HL-60 (cell line): ENCODE data around the gene CRPPA.

ENCODE experiments used
- DNase-seq, 2 experiments: peaks; one replicate each; pipeline ENCODE4 v3.0.0-alpha.2; 2010 to 2020; ENCODE audit warnings: low read depth in 1 of 2, low spot score in 1 of 2
- H3K27ac ChIP-seq: fragments of 250-450 bp; sonication (Bioruptor Pico); replicated peaks from 2 replicates; pipeline ENCODE4 v1.5.1; 2020; ENCODE audit warnings: mild to moderate bottlenecking, moderate library complexity
- H3K27me3 ChIP-seq: fragments of 250-450 bp; sonication (Bioruptor Pico); 2 replicates; pipeline ENCODE4 v1.5.1; 2021; ENCODE audit warnings: mild to moderate bottlenecking, moderate library complexity; ENCODE audit not compliant: insufficient read depth, poor library complexity, severe bottlenecking
- H3K4me3 ChIP-seq: replicated peaks from 2 replicates; pipeline ENCODE4 v1.5.1; 2011; ENCODE audit warnings: mild to moderate bottlenecking, control low read depth, low read length; ENCODE audit not compliant: insufficient read depth
- GABPA ChIP-seq: IDR thresholded peaks from 2 replicates; pipeline ENCODE4 v1.6.1; 2012; ENCODE audit warnings: low read depth
- POLR2AphosphoS5 ChIP-seq: IDR thresholded peaks from 2 replicates; pipeline ENCODE4 v1.6.1; 2012; ENCODE audit warnings: low read depth
- REST ChIP-seq: IDR thresholded peaks from 2 replicates; pipeline ENCODE4 v1.6.1; 2012; ENCODE audit warnings: low read depth; ENCODE audit not compliant: insufficient replicate concordance
- SPI1 ChIP-seq: IDR thresholded peaks from 2 replicates; pipeline ENCODE4 v1.6.1; 2012; ENCODE audit warnings: low read depth, mild to moderate bottlenecking, borderline replicate concordance
- TF ChIP-seq, protein P1 (sequence below): IDR thresholded peaks from one replicate; pipeline ENCODE4 v1.5.1; 2011; ENCODE audit warnings: low read length, control low read depth, inconsistent platforms; ENCODE audit not compliant: insufficient read depth

Gene CRPPA

DNA sequence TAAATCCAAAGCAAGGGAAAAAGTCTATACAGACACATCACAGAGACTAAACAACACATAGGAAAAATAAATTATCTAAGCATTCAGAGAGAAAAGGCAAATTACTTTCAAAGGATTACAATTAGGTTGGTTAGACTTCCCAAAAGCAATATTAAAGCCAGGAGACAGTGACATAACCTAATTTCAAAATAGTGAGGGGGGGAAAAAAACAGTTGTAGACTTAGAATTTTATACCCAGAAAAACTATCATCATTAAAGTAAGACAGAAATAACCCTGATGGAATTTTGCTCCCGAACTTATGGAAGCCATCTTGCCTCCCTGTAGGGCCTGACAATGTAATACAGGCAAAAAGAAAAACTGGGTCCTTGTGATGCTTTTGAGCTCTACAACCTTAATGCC, 18.4 kb downstream of the CRPPA start:
- DNase-seq = no peak
- H3K27ac ChIP-seq = no peak overlapping the region
- H3K4me3 ChIP-seq = no peak overlapping the region
- TF ChIP-seq POLR2AphosphoS5 = no peak
- TF ChIP-seq SPI1 = no peak
- no peak for TF ChIP-seq REST
- TF ChIP-seq, protein P1, sequence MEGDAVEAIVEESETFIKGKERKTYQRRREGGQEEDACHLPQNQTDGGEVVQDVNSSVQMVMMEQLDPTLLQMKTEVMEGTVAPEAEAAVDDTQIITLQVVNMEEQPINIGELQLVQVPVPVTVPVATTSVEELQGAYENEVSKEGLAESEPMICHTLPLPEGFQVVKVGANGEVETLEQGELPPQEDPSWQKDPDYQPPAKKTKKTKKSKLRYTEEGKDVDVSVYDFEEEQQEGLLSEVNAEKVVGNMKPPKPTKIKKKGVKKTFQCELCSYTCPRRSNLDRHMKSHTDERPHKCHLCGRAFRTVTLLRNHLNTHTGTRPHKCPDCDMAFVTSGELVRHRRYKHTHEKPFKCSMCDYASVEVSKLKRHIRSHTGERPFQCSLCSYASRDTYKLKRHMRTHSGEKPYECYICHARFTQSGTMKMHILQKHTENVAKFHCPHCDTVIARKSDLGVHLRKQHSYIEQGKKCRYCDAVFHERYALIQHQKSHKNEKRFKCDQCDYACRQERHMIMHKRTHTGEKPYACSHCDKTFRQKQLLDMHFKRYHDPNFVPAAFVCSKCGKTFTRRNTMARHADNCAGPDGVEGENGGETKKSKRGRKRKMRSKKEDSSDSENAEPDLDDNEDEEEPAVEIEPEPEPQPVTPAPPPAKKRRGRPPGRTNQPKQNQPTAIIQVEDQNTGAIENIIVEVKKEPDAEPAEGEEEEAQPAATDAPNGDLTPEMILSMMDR = no peak
- no peak for TF ChIP-seq GABPA
- no peaks in the 10 kb centered on the region for H3K27me3 ChIP-seq

GRCh38 chr7:16402091-16402490, 19.2 kb downstream of the CRPPA start:
- DNase-seq = no peak
- no peaks in the 10 kb centered on the region for H3K27me3 ChIP-seq
- no peak overlapping the region for H3K27ac ChIP-seq
- TF ChIP-seq, protein P1 = no peak
- TF ChIP-seq GABPA (no peak), SPI1 (no peak), REST (no peak)
- H3K4me3 ChIP-seq = no peak overlapping the region

DNA sequence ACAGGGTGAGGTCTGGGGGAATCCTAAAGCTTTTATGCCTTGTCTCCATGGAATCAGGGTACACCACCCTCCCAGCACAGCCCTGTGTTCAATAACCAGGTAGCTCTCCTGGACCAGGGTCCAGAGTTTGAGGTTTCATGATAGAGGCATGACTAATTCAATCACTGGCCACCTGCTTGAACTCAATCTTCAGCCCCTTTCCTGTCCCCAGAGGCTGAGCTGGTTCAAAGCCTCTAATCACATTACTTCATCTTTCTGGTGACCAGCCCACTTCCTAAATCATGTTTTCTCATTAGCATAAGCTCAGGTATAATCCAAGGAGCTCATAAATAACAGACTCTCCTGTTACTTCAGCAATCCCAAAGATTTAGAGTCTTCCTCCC, 20.5 kb downstream of the CRPPA start:
- Histone ChIP-seq H3K4me3 (no peak overlapping the region), H3K27ac (no peak overlapping the region), H3K27me3 (no peaks in the 10 kb centered on the region)
- no peak for TF ChIP-seq REST
- TF ChIP-seq GABPA = no peak
- TF ChIP-seq, protein P1 = no peak
- no peak for TF ChIP-seq POLR2AphosphoS5
- TF ChIP-seq SPI1 = no peak
- DNase-seq = no peak
